DMS114 treated with DMSO at 0.1 percent for 48 hours (cell line): Measurements from ENCODE around the gene IL4I1.

Source experiments
- DNase-seq: peaks from one replicate; lab custom pipeline; 2025; ENCODE audit not compliant: unreplicated experiment; lab: John Stamatoyannopoulos, UW

IL4I1 gene

GRCh38 chr19:49895566-49896297 lies 955 bp downstream of the IL4I1 start:
- no peak for DNase-seq

- no peak for DNase-seq
Observed at GRCh38 chr19:49894879-49895565, 1.7 kb downstream of the IL4I1 start.

- DNase-seq, result no peak
Observed at GRCh38 chr19:49894011-49894664, 2.5 kb downstream of the IL4I1 start.

GRCh38 chr19:49892716-49893115 lies 4.0 kb downstream of the IL4I1 start:
- DNase-seq, result no peak

GRCh38 chr19:49891393-49891792 lies 5.3 kb downstream of the IL4I1 start:
- DNase-seq, result no peak

- no peak for DNase-seq
Observed at GRCh38 chr19:49890349-49891311, 6.1 kb downstream of the IL4I1 start.

GRCh38 chr19:49889687-49890348 lies 6.9 kb downstream of the IL4I1 start:
- no peak for DNase-seq

- DNase-seq, result no peak
Observed at GRCh38 chr19:49889038-49889686, 7.5 kb downstream of the IL4I1 start.

- no peak for DNase-seq
Observed at GRCh38 chr19:49888510-49888824, 8.2 kb downstream of the IL4I1 start.

- DNase-seq, result no peak
Observed at GRCh38 chr19:49887665-49888509, 8.8 kb downstream of the IL4I1 start.

GRCh38 chr19:49887037-49887664 lies 9.5 kb downstream of the IL4I1 start:
- no peak for DNase-seq

GRCh38 chr19:49884760-49885159 lies 11.9 kb downstream of the IL4I1 start:
- DNase-seq, result no peak

- no peak for DNase-seq
Observed at GRCh38 chr19:49884109-49884508, 12.6 kb downstream of the IL4I1 start.

GRCh38 chr19:49883094-49883493 lies 13.6 kb downstream of the IL4I1 start:
- no peak for DNase-seq

- no peak for DNase-seq
Observed at GRCh38 chr19:49882643-49883042, 14.0 kb downstream of the IL4I1 start.

GRCh38 chr19:49881672-49882394 lies 14.9 kb downstream of the IL4I1 start:
- DNase-seq, result no peak

- DNase-seq, result no peak
Observed at GRCh38 chr19:49881186-49881585, 15.5 kb downstream of the IL4I1 start.
